ENCODE measurements around the gene GSTM4. TPM values are rescaled to one million over a fixed set of nuclear protein-coding genes. Genes with fewer than 3 reads are reported as not detected.
A peak's percentile ranks its signal among the peaks of the same experiment; 100 is the strongest.

GSTM4 gene
- total and polyA plus RNA-seq, 9 of the 15 experiments (the other 6 are each of a cell fraction or from before 2014, with no cell fraction given): 18.8 to 53.4 (median 38.8) TPM

- 0 out of 4 replicates have a peak, but pooled peaks of 1 of the 2 experiments have one; percentile 18 for TF ChIP-seq SIN3A (IDR thresholded peaks at IDR 0.05; ENCODE audit: borderline replicate concordance in 2 of 2, control insufficient read depth in 1 of 2, low read depth in 2 of 2, low read length in 2 of 2)
- TF ChIP-seq ATF3 (IDR thresholded peaks at IDR 0.05): no peak
- TF ChIP-seq ATF3 (CRISPR knock-in tag; conservative IDR thresholded peaks at IDR 0.05): no peak
- TF ChIP-seq FOXJ3 (CRISPR knock-in tag; IDR thresholded peaks at IDR 0.05): no peak
- TF ChIP-seq PHF8 (IDR thresholded peaks at IDR 0.05; ENCODE audit: borderline replicate concordance, low read length): 0 out of 2 replicates have a peak, but pooled peaks have one; percentile 7
- TF ChIP-seq L3MBTL2 (IDR thresholded peaks at IDR 0.05): 0 out of 2 replicates have a peak, but pooled peaks have one; percentile 14
- no peak for TF ChIP-seq ZNF124 (CRISPR knock-in tag; IDR thresholded peaks at IDR 0.05)
- TF ChIP-seq ZNF699 (CRISPR knock-in tag; IDR thresholded peaks at IDR 0.05; ENCODE audit: insufficient replicate concordance): no peak
- no peak for TF ChIP-seq ZNF134 (CRISPR knock-in tag; conservative IDR thresholded peaks at IDR 0.05)
- TF ChIP-seq NCOR1 (IDR thresholded peaks at IDR 0.05): no peak
- no peak for TF ChIP-seq ZKSCAN3 (CRISPR knock-in tag; IDR thresholded peaks at IDR 0.05)
- TF ChIP-seq ZNF239 (CRISPR knock-in tag; IDR thresholded peaks at IDR 0.05): no peak
- no peak for TF ChIP-seq CBFA2T2 (conservative IDR thresholded peaks at IDR 0.05)
- TF ChIP-seq MNT (conservative IDR thresholded peaks at IDR 0.05): no peak; a peak in 1 of 4 replicates
- no peak for TF ChIP-seq PHB2 (IDR thresholded peaks at IDR 0.05; ENCODE audit: low read depth)
- TF ChIP-seq SMARCC2 (IDR thresholded peaks at IDR 0.05; ENCODE audit: low read depth): no peak
- no peak for TF ChIP-seq ZFP30 (CRISPR knock-in tag; IDR thresholded peaks at IDR 0.05; ENCODE audit: borderline replicate concordance)
- TF ChIP-seq ESRRA (IDR thresholded peaks at IDR 0.05; ENCODE audit: borderline replicate concordance, low read depth): no peak
- no peak for TF ChIP-seq ARID4B (CRISPR knock-in tag; IDR thresholded peaks at IDR 0.05)
- TF ChIP-seq HOMEZ (CRISPR knock-in tag; IDR thresholded peaks at IDR 0.05): no peak
Observed at GRCh38 chr1:109667452-109668122, 11.7 kb downstream of the GSTM4 start, which contains the start of gene GSTM2 (continued).

Data from K562 (cell line).